Thyroid gland (tissue), 4 donors: ENCODE measurements around the gene RBBP4. TPM values are rescaled to one million over a fixed set of nuclear protein-coding genes. Genes with fewer than 3 reads are reported as not detected.
"Not testable (repeated sequence)": the region's sequence is repeated elsewhere in the genome, so short reads cannot be mapped to it uniquely, and the experiment has no call there.

Experiments used
- DNase-seq, 2 donors: peaks; one replicate each; pipeline ENCODE4 v3.0.0-alpha.2; 2019
- H3K27ac ChIP-seq, 3 donors: fragments of 200-600 bp; sonication (generic); 1 replicate in 2 of 3; 2 replicates in 1 of 3; pipeline ENCODE4 v1.5.1; 2016 to 2019; ENCODE audit warnings: mild to moderate bottlenecking in 1 of 3, moderate library complexity in 1 of 3
- H3K27me3 ChIP-seq: fragments of 200-600 bp; sonication (generic); one replicate; pipeline ENCODE4 v1.5.1; 2019
- H3K36me3 ChIP-seq, 2 donors: fragments of 200-600 bp; sonication (generic); one replicate each; pipeline ENCODE4 v1.5.1; 2016 to 2019
- H3K4me1 ChIP-seq, 2 donors: fragments of 200-600 bp; sonication (generic); one replicate each; pipeline ENCODE4 v1.5.1; 2017 to 2019
- H3K4me3 ChIP-seq, 3 donors: fragments of 200-600 bp; sonication (generic); replicated peaks in 1 of 3; 1 replicate in 2 of 3; 2 replicates in 1 of 3; pipeline ENCODE4 v1.5.1; 2016; ENCODE audit warnings: mild to moderate bottlenecking in 1 of 3
- H3K9me3 ChIP-seq: fragments of 200-600 bp; sonication (generic); one replicate; pipeline ENCODE4 v1.5.1; 2017
- CTCF ChIP-seq, 6 experiments: fragments of 200-600 bp in 3 of 6; fragments of 450-650 bp in 3 of 6; sonication (generic) in 3 of 6; IDR thresholded peaks; one replicate each; pipeline ENCODE4 v1.5.1; 2016 to 2019; ENCODE audit warnings: antibody characterized with exemption in 6 of 6, mild to moderate bottlenecking in 2 of 6, inconsistent platforms in 1 of 6, moderate library complexity in 1 of 6
- POLR2A ChIP-seq, 2 donors: fragments of 450-650 bp; IDR thresholded peaks; one replicate each; pipeline ENCODE4 v1.6.1; 2017; ENCODE audit warnings: antibody characterized with exemption in 2 of 2, mild to moderate bottlenecking in 2 of 2, moderate library complexity in 1 of 2
- WGBS, 2 donors: methylation state at CpG; one replicate each; pipeline ENCODE4 v1.1.5; 2017; 5-methylcytosine and 5-hydroxymethylcytosine counted together
- intact Hi-C: fragments of 100-400 bp; cut with DNase I; formaldehyde crosslinking; loops from one replicate; pipeline ENCODE4 v1.15.1; 2023
- total RNA-seq, 4 donors: library from RNA; depleted of rRNA; stranded (reverse); fragments of >200 nt; gene quantifications; one replicate each; pipeline ENCODE4 v1.2.3, GENCODE V29; 2016

The RBBP4 gene
- total RNA-seq, 4 donors from 2014 or later: 100 to 172 (median 138) TPM

- Histone ChIP-seq H3K36me3 (peaks cover 0 to 14% of the 10 kb centered on the region in 2 donors), H3K4me1 (no peaks in the 10 kb centered on the region), H3K4me3 (no peak overlapping the region), H3K27me3 (no peaks in the 10 kb centered on the region), H3K9me3 (no peaks in the 10 kb centered on the region), H3K27ac (no peak overlapping the region)
- TF ChIP-seq POLR2A (IDR thresholded peaks at IDR 0.05): no peak
- TF ChIP-seq CTCF (IDR thresholded peaks at IDR 0.05): no peak
- intact Hi-C loops: no loop called here
- WGBS, 2 donors: 77 to 80% methylated on average over 2 of the region's 2 CpGs
- no peak for DNase-seq
Observed at GRCh38 chr1:32632829-32633228, 18.2 kb upstream of the RBBP4 start.

- TF ChIP-seq POLR2A (IDR thresholded peaks at IDR 0.05) (no peak), CTCF (IDR thresholded peaks at IDR 0.05) (no peak)
- intact Hi-C loops: no loop called here
- 90 to 94% methylated on average over 8 of the region's 8 CpGs for WGBS, 2 donors
Observed at GRCh38 chr1:32635508-32636277, 15.3 kb upstream of the RBBP4 start.

GRCh38 chr1:32636914-32637645 lies 13.9 kb upstream of the RBBP4 start:
- 85 to 89% methylated on average over 16 of the region's 16 CpGs for WGBS, 2 donors
- TF ChIP-seq CTCF (IDR thresholded peaks at IDR 0.05): no peak
- no peak for TF ChIP-seq POLR2A (IDR thresholded peaks at IDR 0.05)
- intact Hi-C loops: no loop called here
- no peaks in the 10 kb centered on the region for H3K4me1 ChIP-seq
- DNase-seq: no peak
- no peaks in the 10 kb centered on the region for H3K9me3 ChIP-seq
- no peaks in the 10 kb centered on the region for H3K27me3 ChIP-seq
- no peak overlapping the region for H3K27ac ChIP-seq
- H3K36me3 ChIP-seq: peaks cover 0 to 4% of the 10 kb centered on the region in 2 donors
- H3K4me3 ChIP-seq: no peak overlapping the region

More at GRCh38 chr1:32635508-32636277, 15.3 kb upstream of the RBBP4 start:
- no peak for DNase-seq
- no peak overlapping the region for H3K4me3 ChIP-seq
- no peaks in the 10 kb centered on the region for H3K27me3 ChIP-seq
- H3K27ac ChIP-seq: no peak overlapping the region
- no peaks in the 10 kb centered on the region for H3K4me1 ChIP-seq
- peaks cover 0 to 5% of the 10 kb centered on the region in 2 donors for H3K36me3 ChIP-seq
- no peaks in the 10 kb centered on the region for H3K9me3 ChIP-seq

GRCh38 chr1:32639489-32640075 lies 11.4 kb upstream of the RBBP4 start:
- 91 to 93% methylated on average over 1 of the region's 1 CpG for WGBS, 2 donors
- no peak for TF ChIP-seq CTCF (IDR thresholded peaks at IDR 0.05)
- no peak for TF ChIP-seq POLR2A (IDR thresholded peaks at IDR 0.05)
- no peaks in the 10 kb centered on the region for H3K27me3 ChIP-seq
- no peak overlapping the region for H3K4me3 ChIP-seq
- no peaks in the 10 kb centered on the region for H3K36me3 ChIP-seq
- intact Hi-C loops: no loop called here
- no peak overlapping the region for H3K27ac ChIP-seq
- H3K9me3 ChIP-seq: no peaks in the 10 kb centered on the region
- no peaks in the 10 kb centered on the region for H3K4me1 ChIP-seq
- DNase-seq: no peak

GRCh38 chr1:32642292-32642827 lies 8.6 kb upstream of the RBBP4 start:
- H3K27me3 ChIP-seq, intact Hi-C loops, H3K27ac ChIP-seq, H3K4me3 ChIP-seq, H3K9me3 ChIP-seq, H3K36me3 ChIP-seq, DNase-seq, H3K4me1 ChIP-seq: not testable (repeated sequence)
- WGBS, 2 donors: 76 to 77% methylated on average over 8 of the region's 8 CpGs
